IMR-90 (cell line): ENCODE results near the gene COG2. TPM values are rescaled to one million over a fixed set of nuclear protein-coding genes. Genes with fewer than 3 reads are reported as not detected.

Experiments used
- ATAC-seq: fragments of 200-7000 bp; cut with Tn5 transposase; 2 replicates; pipeline ENCODE4 v1.9.1; 2020; ENCODE audit warnings: low read depth, mild to moderate bottlenecking, moderate library complexity
- BruUV-seq: library from RNA; stranded (reverse); fragments of 400-500 nt; replicated peaks from 2 replicates; lab custom pipeline; 2021; lab: Mats Ljungman, UMichigan
- CTCF ChIA-PET: fragments of 300-600 bp; formaldehyde crosslinking; extraction: SDS; loops from one replicate; lab custom pipeline; 2021; ENCODE audit warnings: antibody characterized with exemption; lab: Yijun Ruan, JAX
- POLR2A ChIA-PET: fragments of 300-600 bp; sonication (Branson Sonifier 250); formaldehyde crosslinking; loops from one replicate; lab custom pipeline; 2022; ENCODE audit warnings: antibody characterized with exemption; ENCODE audit not compliant: unreplicated experiment; lab: Charles Lee
- DNase-seq: peaks from one replicate; pipeline ENCODE4 v3.0.0; 2013
- H2AFZ ChIP-seq: replicated peaks from 2 replicates; pipeline ENCODE3; 2013; ENCODE audit warnings: low read length, mild to moderate bottlenecking; ENCODE audit not compliant: poor library complexity
- H2AK5ac ChIP-seq: 2 replicates; pipeline ENCODE4 v1.6.1; 2013; ENCODE audit warnings: low read depth, low read length, inconsistent platforms
- H2AK9ac ChIP-seq: replicated peaks from 2 replicates; pipeline ENCODE3; 2013; ENCODE audit warnings: mild to moderate bottlenecking, low read depth, low read length, moderate library complexity; ENCODE audit not compliant: poor library complexity
- H2BK120ac ChIP-seq: 2 replicates; pipeline ENCODE4 v1.6.1; 2013; ENCODE audit warnings: low read depth, low read length, inconsistent platforms
- H2BK15ac ChIP-seq: 3 replicates; pipeline ENCODE4 v1.6.1; 2013; ENCODE audit warnings: low read depth, low read length, inconsistent platforms
- H2BK20ac ChIP-seq: 2 replicates; pipeline ENCODE4 v1.6.1; 2013; ENCODE audit warnings: low read depth, mild to moderate bottlenecking, inconsistent platforms, low read length, moderate library complexity
- H2BK5ac ChIP-seq: 2 replicates; pipeline ENCODE4 v1.6.1; 2013; ENCODE audit warnings: mild to moderate bottlenecking, low read depth, low read length, inconsistent platforms; ENCODE audit not compliant: poor library complexity, severe bottlenecking
- H3K14ac ChIP-seq: replicated peaks from 2 replicates; pipeline ENCODE4 v1.6.1; 2013; ENCODE audit warnings: low read depth, low read length, inconsistent platforms
- H3K18ac ChIP-seq: 2 replicates; pipeline ENCODE4 v1.6.1; 2013; ENCODE audit warnings: low read depth, low read length, control low read depth
- H3K23ac ChIP-seq: 2 replicates; pipeline ENCODE4 v1.6.1; 2013; ENCODE audit warnings: low read depth, low read length, inconsistent platforms
- H3K27ac ChIP-seq: 2 replicates; pipeline ENCODE4 v1.5.1; 2013; ENCODE audit warnings: mild to moderate bottlenecking, control low read depth, low read length; ENCODE audit not compliant: insufficient read depth
- H3K27me3 ChIP-seq: 2 replicates; pipeline ENCODE4 v1.6.1; 2013; ENCODE audit warnings: low read length; ENCODE audit not compliant: control insufficient read depth, insufficient read depth
- H3K36me3 ChIP-seq: 2 replicates; pipeline ENCODE4 v1.6.1; 2013; ENCODE audit warnings: low read length, mixed read lengths; ENCODE audit not compliant: control insufficient read depth, insufficient read depth
- H3K4ac ChIP-seq: 2 replicates; pipeline ENCODE4 v1.6.1; 2013; ENCODE audit warnings: low read depth, low read length, inconsistent platforms
- H3K4me1 ChIP-seq: 2 replicates; pipeline ENCODE4 v1.6.1; 2013; ENCODE audit warnings: low read length, mixed read lengths; ENCODE audit not compliant: control insufficient read depth, insufficient read depth
- H3K4me2 ChIP-seq: 2 replicates; pipeline ENCODE4 v1.6.1; 2013; ENCODE audit warnings: low read depth, mild to moderate bottlenecking, control low read depth, low read length, moderate library complexity
- H3K4me3 ChIP-seq: 2 replicates; pipeline ENCODE4 v1.5.1; 2013; ENCODE audit warnings: low read depth, mild to moderate bottlenecking, control low read depth, low read length, moderate library complexity; ENCODE audit not compliant: insufficient read depth
- H3K56ac ChIP-seq: 2 replicates; pipeline ENCODE4 v1.6.1; 2013; ENCODE audit warnings: low read length, inconsistent platforms; ENCODE audit not compliant: insufficient read depth; ENCODE audit errors: extremely low read depth
- H3K79me1 ChIP-seq, 2 experiments: 2 replicates each; pipeline ENCODE4 v1.6.1; 2013; ENCODE audit warnings: low read length in 2 of 2, inconsistent platforms in 1 of 2, low read depth in 1 of 2
- H3K9ac ChIP-seq: 2 replicates; pipeline ENCODE4 v1.6.1; 2013; ENCODE audit warnings: low read depth, low read length, control low read depth
- H3K9me1 ChIP-seq: 2 replicates; pipeline ENCODE4 v1.6.1; 2013; ENCODE audit warnings: low read length, inconsistent platforms; ENCODE audit not compliant: insufficient read depth
- H3K9me3 ChIP-seq: 2 replicates; pipeline ENCODE4 v1.6.1; 2013; ENCODE audit warnings: low read length; ENCODE audit not compliant: control insufficient read depth, insufficient read depth
- H4K20me1 ChIP-seq: 2 replicates; pipeline ENCODE4 v1.6.1; 2013; ENCODE audit warnings: low read length, inconsistent platforms; ENCODE audit not compliant: insufficient read depth
- H4K5ac ChIP-seq: 2 replicates; pipeline ENCODE4 v1.6.1; 2013; ENCODE audit warnings: mild to moderate bottlenecking, low read depth, low read length, control low read depth
- H4K8ac ChIP-seq, 2 experiments: 2 replicates each; pipeline ENCODE4 v1.6.1; 2013; ENCODE audit warnings: low read depth in 2 of 2, low read length in 2 of 2, control low read depth in 1 of 2, inconsistent platforms in 1 of 2
- H4K91ac ChIP-seq: 2 replicates; pipeline ENCODE4 v1.6.1; 2013; ENCODE audit warnings: low read depth, low read length, inconsistent platforms; ENCODE audit not compliant: insufficient read depth
- BHLHE40 ChIP-seq: fragments of 150-350 bp; IDR thresholded peaks from 2 replicates; pipeline ENCODE4 v1.6.1; 2016; ENCODE audit warnings: mild to moderate bottlenecking, low read depth, low read length
- CEBPB ChIP-seq: IDR thresholded peaks from 2 replicates; pipeline ENCODE4 v1.6.1; 2012; ENCODE audit warnings: low read depth, low read length, improper control_type of control experiment
- CHD1 ChIP-seq: IDR thresholded peaks from 2 replicates; pipeline ENCODE4 v1.6.1; 2012; ENCODE audit warnings: low read depth, low read length, improper control_type of control experiment
- FOS ChIP-seq: fragments of 150-350 bp; IDR thresholded peaks from 2 replicates; pipeline ENCODE4 v1.6.1; 2016; ENCODE audit warnings: low read depth, low read length
- MAFK ChIP-seq: IDR thresholded peaks from 2 replicates; pipeline ENCODE4 v1.6.1; 2012; ENCODE audit warnings: low read depth, low read length, improper control_type of control experiment
- MAZ ChIP-seq: IDR thresholded peaks from 2 replicates; pipeline ENCODE4 v1.6.1; 2012; ENCODE audit warnings: low read depth, mild to moderate bottlenecking, low read length, improper control_type of control experiment, moderate library complexity, borderline replicate concordance
- MXI1 ChIP-seq: IDR thresholded peaks from 2 replicates; pipeline ENCODE4 v1.6.1; 2012; ENCODE audit warnings: low read depth, mild to moderate bottlenecking, low read length, moderate library complexity, borderline replicate concordance
- POLR2A ChIP-seq: IDR thresholded peaks from 2 replicates; pipeline ENCODE4 v1.6.1; 2012; ENCODE audit warnings: mild to moderate bottlenecking, low read depth, low read length
- RAD21 ChIP-seq: IDR thresholded peaks from 2 replicates; pipeline ENCODE4 v1.6.1; 2012; ENCODE audit warnings: low read length, improper control_type of control experiment
- RCOR1 ChIP-seq: IDR thresholded peaks from 2 replicates; pipeline ENCODE4 v1.6.1; 2012; ENCODE audit warnings: mild to moderate bottlenecking, low read length, improper control_type of control experiment; ENCODE audit not compliant: insufficient replicate concordance
- RFX5 ChIP-seq: IDR thresholded peaks from 2 replicates; pipeline ENCODE4 v1.8.0; 2012; ENCODE audit warnings: low read depth, mild to moderate bottlenecking, low read length, moderate library complexity
- SMC3 ChIP-seq: fragments of 150-350 bp; IDR thresholded peaks from 2 replicates; pipeline ENCODE4 v1.6.1; 2016; ENCODE audit warnings: low read depth, mild to moderate bottlenecking, antibody characterized with exemption, low read length, moderate library complexity
- WGBS, 2 experiments: methylation state at CpG; one replicate each; pipeline versions ENCODE4 v1.1.5 to v1.1.7; 2013; ENCODE audit warnings: missing lambda C conversion rate in 2 of 2; ENCODE audit not compliant: insufficient read length in 1 of 2; ENCODE audit errors: extremely low coverage in 2 of 2; 5-methylcytosine and 5-hydroxymethylcytosine counted together
- dilution Hi-C: fragments of 300-500 bp; cut with HindIII; formaldehyde crosslinking; loops from one replicate; pipeline ENCODE4 v1.14.3; 2018; ENCODE audit warnings: low sequenced_read_pairs; ENCODE audit not compliant: unreplicated experiment
- in situ Hi-C: fragments of 300-500 bp; cut with MboI; formaldehyde crosslinking; loops from 3 replicates; pipeline ENCODE4 v1.14.3; 2019; ENCODE audit warnings: low sequenced_read_pairs, inconsistent platforms, mixed read lengths
- intact Hi-C: fragments of 100-400 bp; cut with micrococcal nuclease; formaldehyde crosslinking; loops from 2 replicates; pipeline ENCODE4 v1.10.0; 2022
- polyA plus RNA-seq, 3 experiments: library from polyadenylated mRNA; depleted of rRNA; stranded (reverse); fragments of >200 nt; gene quantifications; 2 replicates each; pipeline ENCODE4 v1.2.3, GENCODE V29; 2012; ENCODE audit warnings: low replicate concordance in 1 of 3
- total RNA-seq: library from RNA; depleted of rRNA; stranded (reverse); fragments of >200 nt; gene quantifications from 2 replicates; pipeline ENCODE4 v1.2.3, GENCODE V29; 2012
- TF ChIP-seq, protein P1 (sequence below): fragments of 150-350 bp; IDR thresholded peaks from 2 replicates; pipeline ENCODE4 v1.6.1; 2016; ENCODE audit warnings: low read depth, mild to moderate bottlenecking, low read length, moderate library complexity, borderline replicate concordance
- TF ChIP-seq, protein P2 (sequence below): conservative IDR thresholded peaks from 2 replicates; pipeline ENCODE4 v1.5.1; 2012; ENCODE audit warnings: mild to moderate bottlenecking, low read depth, low read length, improper control_type of control experiment

COG2 gene
- total and polyA plus RNA-seq, 2 of the 4 experiments (the other 2 are of a cell fraction), result 9.1 to 16.7 TPM

DNA sequence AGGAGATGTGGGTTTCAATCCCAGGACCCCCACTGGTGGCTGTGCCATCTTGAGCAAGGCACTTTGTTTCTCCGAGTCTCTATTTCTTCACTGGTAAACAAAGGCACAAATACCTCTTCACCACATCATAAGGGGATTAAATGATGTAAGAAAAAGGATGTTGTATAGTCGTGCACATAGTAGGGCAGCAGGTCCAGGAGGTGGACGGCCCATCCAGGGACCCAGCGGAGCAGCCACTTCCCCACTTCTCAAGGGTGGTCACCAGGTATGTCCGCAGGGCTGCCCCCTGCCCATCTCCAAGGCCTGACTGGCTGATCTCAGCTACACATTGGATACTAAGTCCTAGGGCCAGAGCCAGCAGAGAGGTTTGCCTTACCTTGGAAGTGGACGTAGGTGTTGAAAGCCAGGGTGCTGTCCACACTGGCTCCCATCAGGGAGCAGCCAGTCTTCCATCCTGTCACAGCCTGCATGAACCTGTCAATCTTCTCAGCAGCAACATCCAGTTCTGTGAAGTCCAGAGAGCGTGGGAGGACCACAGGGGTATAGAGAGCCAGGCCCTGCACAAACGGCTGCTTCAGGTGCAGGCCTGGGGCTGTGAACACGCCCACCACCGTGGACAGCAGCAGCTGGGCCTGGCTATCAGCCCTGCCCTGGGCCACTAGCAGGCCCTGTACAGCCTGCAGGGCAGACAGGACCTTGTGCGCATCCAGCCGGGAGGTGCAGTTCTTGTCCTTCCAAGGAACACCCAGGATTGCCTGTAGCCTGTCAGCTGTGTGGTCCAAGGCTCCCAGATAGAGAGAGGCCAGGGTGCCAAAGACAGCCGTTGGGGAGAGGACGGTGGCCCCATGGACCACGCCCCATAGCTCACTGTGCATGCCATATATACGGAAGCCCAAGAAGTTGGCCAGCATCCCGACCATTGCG is 67.6 kb downstream of the COG2 start:
- BruUV-seq, result no TSS peak
- in situ Hi-C loops, result no loop called here
- no peak for TF ChIP-seq CHD1
- no peak for TF ChIP-seq SMC3
- TF ChIP-seq, protein P1, sequence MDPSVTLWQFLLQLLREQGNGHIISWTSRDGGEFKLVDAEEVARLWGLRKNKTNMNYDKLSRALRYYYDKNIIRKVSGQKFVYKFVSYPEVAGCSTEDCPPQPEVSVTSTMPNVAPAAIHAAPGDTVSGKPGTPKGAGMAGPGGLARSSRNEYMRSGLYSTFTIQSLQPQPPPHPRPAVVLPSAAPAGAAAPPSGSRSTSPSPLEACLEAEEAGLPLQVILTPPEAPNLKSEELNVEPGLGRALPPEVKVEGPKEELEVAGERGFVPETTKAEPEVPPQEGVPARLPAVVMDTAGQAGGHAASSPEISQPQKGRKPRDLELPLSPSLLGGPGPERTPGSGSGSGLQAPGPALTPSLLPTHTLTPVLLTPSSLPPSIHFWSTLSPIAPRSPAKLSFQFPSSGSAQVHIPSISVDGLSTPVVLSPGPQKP, result no peak
- no peak for TF ChIP-seq RCOR1
- no peak for TF ChIP-seq FOS
- TF ChIP-seq CEBPB, result no peak
- TF ChIP-seq RAD21, result no peak
- no peak for TF ChIP-seq BHLHE40
- TF ChIP-seq, protein P2, sequence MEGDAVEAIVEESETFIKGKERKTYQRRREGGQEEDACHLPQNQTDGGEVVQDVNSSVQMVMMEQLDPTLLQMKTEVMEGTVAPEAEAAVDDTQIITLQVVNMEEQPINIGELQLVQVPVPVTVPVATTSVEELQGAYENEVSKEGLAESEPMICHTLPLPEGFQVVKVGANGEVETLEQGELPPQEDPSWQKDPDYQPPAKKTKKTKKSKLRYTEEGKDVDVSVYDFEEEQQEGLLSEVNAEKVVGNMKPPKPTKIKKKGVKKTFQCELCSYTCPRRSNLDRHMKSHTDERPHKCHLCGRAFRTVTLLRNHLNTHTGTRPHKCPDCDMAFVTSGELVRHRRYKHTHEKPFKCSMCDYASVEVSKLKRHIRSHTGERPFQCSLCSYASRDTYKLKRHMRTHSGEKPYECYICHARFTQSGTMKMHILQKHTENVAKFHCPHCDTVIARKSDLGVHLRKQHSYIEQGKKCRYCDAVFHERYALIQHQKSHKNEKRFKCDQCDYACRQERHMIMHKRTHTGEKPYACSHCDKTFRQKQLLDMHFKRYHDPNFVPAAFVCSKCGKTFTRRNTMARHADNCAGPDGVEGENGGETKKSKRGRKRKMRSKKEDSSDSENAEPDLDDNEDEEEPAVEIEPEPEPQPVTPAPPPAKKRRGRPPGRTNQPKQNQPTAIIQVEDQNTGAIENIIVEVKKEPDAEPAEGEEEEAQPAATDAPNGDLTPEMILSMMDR, result no peak
- no peak for TF ChIP-seq MAZ
- no peak for TF ChIP-seq RFX5
- no peak for TF ChIP-seq MXI1
- TF ChIP-seq MAFK, result no peak
- no peak for TF ChIP-seq POLR2A

More for the DNA sequence above, 67.6 kb downstream of the COG2 start:
- H2BK15ac ChIP-seq, result no peak overlapping the region
- no peak overlapping the region for H3K27ac ChIP-seq
- no peak overlapping the region for H4K5ac ChIP-seq
- H3K4me1 ChIP-seq, result peaks cover 9% of the 10 kb centered on the region
- H3K4ac ChIP-seq, result no peak overlapping the region
- no peak overlapping the region for H3K4me3 ChIP-seq
- H4K91ac ChIP-seq, result no peak overlapping the region
- H3K79me1 ChIP-seq, result no peaks in the 10 kb centered on the region
- no peak overlapping the region for H2BK20ac ChIP-seq
- H3K9me3 ChIP-seq, result no peaks in the 10 kb centered on the region
- DNase-seq (no peak), ATAC-seq (no peak)
- no peak overlapping the region for H3K14ac ChIP-seq
- H4K8ac ChIP-seq, result no peak overlapping the region
- H3K27me3 ChIP-seq, result peaks cover 7% of the 10 kb centered on the region; the same call in 1 of the 2 replicates
- no peaks in the 10 kb centered on the region for H4K20me1 ChIP-seq
- H2AK9ac ChIP-seq, result no peak overlapping the region
- no peak overlapping the region for H2AFZ ChIP-seq
- intact Hi-C loops (loop anchor here (5.0 kb wide), 1 partner anchor 42 kb away; no protein-coding TSS in a partner anchor), dilution Hi-C loops (no loop called here)
- 68% methylated on average over 12 of the region's 18 CpGs; no CpG with 5 or more reads in 1 of the 2 experiments for WGBS, 2 experiments
- H3K4me2 ChIP-seq, result no peak overlapping the region
- H2BK120ac ChIP-seq, result no peak overlapping the region
- H2AK5ac ChIP-seq, result no peak overlapping the region
- no peaks in the 10 kb centered on the region for H3K36me3 ChIP-seq
- POLR2A ChIA-PET, result no interaction called here
- H3K56ac ChIP-seq, result no peak overlapping the region
- no peak overlapping the region for H2BK5ac ChIP-seq
- CTCF ChIA-PET, result no interaction called here
- no peak overlapping the region for H3K9ac ChIP-seq
- no peak overlapping the region for H3K18ac ChIP-seq
- H3K23ac ChIP-seq, result no peak overlapping the region
- H3K9me1 ChIP-seq, result peaks cover 4% of the 10 kb centered on the region; the same call in 1 of the 2 replicates
